Parathyroid adenoma (tissue), 2 donors: ENCODE data around the gene RUNX3.

Source experiments
- H2AFZ ChIP-seq: fragments of 300-600 bp; sonication (generic); one replicate; pipeline ENCODE4 v1.7.0; 2017; ENCODE audit warnings: antibody characterized with exemption, mild to moderate bottlenecking
- H3K27ac ChIP-seq: fragments of 300-600 bp; sonication (generic); one replicate; pipeline ENCODE4 v1.7.0; 2017
- H3K27me3 ChIP-seq: fragments of 300-600 bp; sonication (generic); one replicate; pipeline ENCODE4 v1.7.0; 2017; ENCODE audit warnings: low read length; ENCODE audit not compliant: control insufficient read depth, insufficient read depth
- H3K36me3 ChIP-seq: fragments of 300-600 bp; sonication (generic); one replicate; pipeline ENCODE4 v1.7.0; 2017; ENCODE audit warnings: low read length; ENCODE audit not compliant: control insufficient read depth, insufficient read depth
- H3K4me1 ChIP-seq: fragments of 300-600 bp; sonication (generic); one replicate; pipeline ENCODE4 v1.7.0; 2017; ENCODE audit warnings: control low read depth
- H3K4me2 ChIP-seq: fragments of 300-600 bp; sonication (generic); one replicate; pipeline ENCODE4 v1.7.0; 2017; ENCODE audit warnings: low read length
- H3K4me3 ChIP-seq: fragments of 300-600 bp; sonication (generic); one replicate; pipeline ENCODE4 v1.7.0; 2017; ENCODE audit warnings: low read depth, low read length
- H3K79me2 ChIP-seq: fragments of 300-600 bp; sonication (generic); one replicate; pipeline ENCODE4 v1.7.0; 2017; ENCODE audit warnings: control low read depth
- H3K9ac ChIP-seq: fragments of 300-600 bp; sonication (generic); one replicate; pipeline ENCODE4 v1.7.0; 2017; ENCODE audit warnings: mild to moderate bottlenecking
- H3K9me3 ChIP-seq: fragments of 300-600 bp; sonication (generic); one replicate; pipeline ENCODE4 v1.7.0; 2017; ENCODE audit warnings: low read length; ENCODE audit not compliant: control insufficient read depth
- CTCF ChIP-seq: fragments of 300-600 bp; sonication (generic); IDR thresholded peaks from one replicate; pipeline ENCODE4 v1.7.0; 2017; ENCODE audit warnings: antibody characterized with exemption, mild to moderate bottlenecking
- donor health status: primary hyperparathyroidism.

The RUNX3 gene

DNA sequence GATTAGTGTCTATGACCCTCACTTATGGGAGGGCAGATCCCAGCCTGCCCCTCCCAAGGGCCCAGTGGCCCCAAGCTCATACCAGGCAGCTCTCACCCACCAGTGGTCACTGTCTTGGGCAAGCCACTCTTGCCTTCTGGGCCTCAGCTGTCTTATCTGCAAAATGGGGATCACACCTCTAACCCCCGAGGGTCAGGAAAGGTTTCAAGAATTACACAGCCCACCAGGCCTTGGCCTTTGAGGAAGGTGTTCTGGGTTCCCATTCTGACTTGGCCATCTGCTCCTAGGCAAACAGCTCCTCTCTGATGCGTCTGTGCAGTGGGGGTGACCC is 16.8 kb downstream of the RUNX3 start:
- H3K4me3 ChIP-seq = no peak overlapping the region
- no peaks in the 10 kb centered on the region for H3K9me3 ChIP-seq
- no peak overlapping the region for H3K27ac ChIP-seq
- no peak overlapping the region for H3K9ac ChIP-seq
- H3K36me3 ChIP-seq = no peaks in the 10 kb centered on the region
- no peaks in the 10 kb centered on the region for H3K27me3 ChIP-seq
- H2AFZ ChIP-seq = no peak overlapping the region
- H3K79me2 ChIP-seq = no peaks in the 10 kb centered on the region
- TF ChIP-seq CTCF = no peak
- H3K4me1 ChIP-seq = no peaks in the 10 kb centered on the region
- no peak overlapping the region for H3K4me2 ChIP-seq

DNA sequence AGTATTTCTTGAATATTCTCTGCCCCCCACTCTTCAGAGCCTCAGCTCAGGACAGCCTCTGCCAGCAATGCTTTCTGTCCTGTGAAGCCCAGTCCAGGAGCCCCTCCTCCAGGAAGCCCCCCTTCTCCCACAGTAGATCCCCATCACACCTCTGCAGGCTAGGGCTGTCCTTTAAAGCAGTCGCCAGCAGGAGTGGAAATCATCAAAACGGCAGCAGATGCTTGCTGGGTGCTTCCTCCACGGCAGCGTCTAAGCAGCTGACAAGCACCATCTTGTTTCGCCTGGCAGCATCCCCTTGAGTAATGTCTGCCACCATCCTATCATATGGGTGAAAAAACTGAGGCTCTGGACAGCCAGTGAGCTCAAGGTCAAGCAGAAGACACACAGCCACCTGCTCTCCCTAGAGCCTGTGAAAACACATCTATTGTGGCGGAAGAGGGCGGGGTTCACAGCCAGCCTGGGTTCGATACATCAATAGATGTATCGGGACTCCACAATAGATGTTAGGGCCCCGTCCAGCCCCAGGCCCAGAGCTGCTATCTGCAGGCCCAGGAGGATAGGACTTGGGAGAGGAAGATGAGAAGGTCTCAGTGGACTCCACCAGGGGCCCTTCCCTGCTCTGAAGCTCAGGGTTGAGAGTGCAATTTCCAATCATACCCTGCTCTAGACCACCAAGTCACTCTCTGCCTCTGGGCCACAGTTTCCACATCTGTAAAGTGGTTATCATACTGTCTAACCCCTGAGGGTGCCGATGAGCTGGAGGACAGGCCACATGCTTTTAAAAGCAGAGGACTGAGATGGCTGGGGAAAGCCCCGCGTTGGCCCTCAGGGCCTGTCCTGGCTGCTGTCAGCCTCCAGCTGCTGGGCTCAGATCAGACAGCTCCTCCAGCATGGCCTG is 17.5 kb downstream of the RUNX3 start:
- no peaks in the 10 kb centered on the region for H3K9me3 ChIP-seq
- TF ChIP-seq CTCF = no peak
- H3K4me2 ChIP-seq = no peak overlapping the region
- H3K9ac ChIP-seq = no peak overlapping the region
- H3K4me3 ChIP-seq = no peak overlapping the region
- no peaks in the 10 kb centered on the region for H3K4me1 ChIP-seq
- no peaks in the 10 kb centered on the region for H3K36me3 ChIP-seq
- no peak overlapping the region for H3K27ac ChIP-seq
- no peaks in the 10 kb centered on the region for H3K79me2 ChIP-seq
- no peak overlapping the region for H2AFZ ChIP-seq
- H3K27me3 ChIP-seq = no peaks in the 10 kb centered on the region

GRCh38 chr1:24911651-24912155 is 18.4 kb downstream of the RUNX3 start:
- Histone ChIP-seq H3K27ac (no peak overlapping the region), H3K4me1 (no peaks in the 10 kb centered on the region), H3K79me2 (no peaks in the 10 kb centered on the region), H2AFZ (no peak overlapping the region), H3K4me2 (no peak overlapping the region), H3K36me3 (no peaks in the 10 kb centered on the region), H3K9me3 (no peaks in the 10 kb centered on the region), H3K9ac (no peak overlapping the region), H3K4me3 (no peak overlapping the region), H3K27me3 (no peaks in the 10 kb centered on the region)
- no peak for TF ChIP-seq CTCF

- Histone ChIP-seq H3K36me3 (no peaks in the 10 kb centered on the region), H3K4me3 (no peak overlapping the region), H2AFZ (no peak overlapping the region), H3K4me1 (no peaks in the 10 kb centered on the region), H3K9ac (no peak overlapping the region), H3K4me2 (no peak overlapping the region), H3K27me3 (no peaks in the 10 kb centered on the region), H3K79me2 (no peaks in the 10 kb centered on the region), H3K9me3 (no peaks in the 10 kb centered on the region), H3K27ac (no peak overlapping the region)
- no peak for TF ChIP-seq CTCF
These were observed 19.1 kb downstream of the RUNX3 start for GRCh38 chr1:24910751-24911650.
